ENCODE results near the gene PARP11.
A peak's percentile ranks its signal among the peaks of the same experiment; 100 is the strongest.

Gene PARP11, protein sequence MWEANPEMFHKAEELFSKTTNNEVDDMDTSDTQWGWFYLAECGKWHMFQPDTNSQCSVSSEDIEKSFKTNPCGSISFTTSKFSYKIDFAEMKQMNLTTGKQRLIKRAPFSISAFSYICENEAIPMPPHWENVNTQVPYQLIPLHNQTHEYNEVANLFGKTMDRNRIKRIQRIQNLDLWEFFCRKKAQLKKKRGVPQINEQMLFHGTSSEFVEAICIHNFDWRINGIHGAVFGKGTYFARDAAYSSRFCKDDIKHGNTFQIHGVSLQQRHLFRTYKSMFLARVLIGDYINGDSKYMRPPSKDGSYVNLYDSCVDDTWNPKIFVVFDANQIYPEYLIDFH

DNA sequence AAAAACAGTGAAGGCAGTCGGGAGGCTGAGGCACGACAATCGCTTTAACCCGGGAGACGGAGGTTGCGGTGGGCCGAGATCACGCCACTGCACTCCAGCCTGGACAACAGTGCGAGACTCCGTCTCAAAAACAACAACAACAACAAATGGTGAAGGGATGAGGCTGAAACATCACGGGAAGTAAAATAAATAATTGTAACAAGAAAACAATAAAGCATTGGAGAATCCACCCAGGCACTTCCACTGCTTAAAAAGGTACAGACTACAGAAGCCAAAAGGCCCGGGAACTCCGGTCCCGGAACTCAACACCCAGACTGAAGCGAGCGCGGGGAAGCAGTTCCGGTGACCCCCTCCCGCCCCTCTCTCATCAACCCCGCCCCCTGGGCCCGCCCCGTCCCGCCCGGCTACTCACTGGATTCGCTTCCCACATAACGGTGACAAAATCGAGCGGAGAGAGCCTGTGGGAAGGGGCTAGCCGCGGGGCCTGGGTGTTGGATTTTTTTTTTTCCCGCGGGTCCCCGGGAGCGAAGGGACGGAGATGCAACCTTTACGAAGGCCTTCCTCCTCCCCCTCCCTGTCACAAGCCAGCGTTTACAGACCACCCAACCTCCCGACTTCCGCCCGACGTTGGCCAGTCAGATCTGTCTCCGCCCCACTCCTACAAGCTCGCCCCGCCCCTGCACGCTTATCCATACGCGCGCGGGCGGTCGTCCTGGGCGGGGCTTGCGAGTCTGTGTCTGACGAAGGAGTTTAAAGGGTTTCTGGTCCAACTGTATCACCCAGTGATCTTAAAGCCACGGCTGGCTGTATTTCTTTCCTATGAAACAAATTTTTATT, at the start of gene PARP11:
TSS of gene PARP11 (minus strand) at position 600 of the 837 bp plus-strand sequence. CDS start at position 430, 170 bp downstream.
- peak; percentile 97 for DNase-seq (ENCODE audit: low read depth)

DNA sequence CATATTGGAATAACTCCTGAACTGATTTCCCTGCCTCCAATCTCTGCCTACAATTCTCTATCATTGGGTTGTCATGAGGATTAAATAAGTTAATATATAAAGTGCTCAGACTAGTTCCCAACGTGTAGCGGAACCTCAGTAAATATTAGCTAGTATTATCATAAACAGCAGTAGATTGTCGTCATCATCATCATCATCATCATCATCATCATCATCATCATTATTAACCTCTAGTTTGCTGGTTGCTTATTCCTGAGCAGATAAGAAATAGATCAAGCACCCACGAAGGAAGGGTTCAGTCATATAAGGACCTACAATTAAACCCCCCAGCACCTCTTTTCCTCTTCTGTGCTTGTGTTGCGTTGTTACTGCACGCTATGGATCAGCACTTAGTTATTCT, 48.8 kb upstream of the PARP11 start:
- DNase-seq (ENCODE audit: low read depth): no peak

DNA sequence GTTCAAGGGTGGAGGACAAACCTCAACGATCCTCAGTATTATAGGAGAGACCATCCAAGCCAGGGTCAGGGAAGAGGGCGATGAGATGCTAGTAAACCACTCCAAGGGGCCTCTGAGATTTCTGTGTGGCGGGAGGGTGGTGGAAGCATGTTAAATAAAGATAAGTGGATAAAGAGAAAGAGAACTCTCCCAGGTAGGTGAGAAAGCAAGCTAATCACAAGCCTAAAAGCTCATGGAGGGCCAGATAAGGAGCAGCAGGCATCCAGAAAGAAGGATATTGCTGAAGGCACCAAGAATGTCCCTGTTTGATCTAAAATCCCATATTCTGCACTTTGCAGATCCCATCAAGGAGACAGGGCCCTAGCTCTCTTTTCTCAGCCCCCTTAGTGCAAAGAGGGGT, 48.3 kb upstream of the PARP11 start:
- DNase-seq (ENCODE audit: low read depth): no peak

DNA sequence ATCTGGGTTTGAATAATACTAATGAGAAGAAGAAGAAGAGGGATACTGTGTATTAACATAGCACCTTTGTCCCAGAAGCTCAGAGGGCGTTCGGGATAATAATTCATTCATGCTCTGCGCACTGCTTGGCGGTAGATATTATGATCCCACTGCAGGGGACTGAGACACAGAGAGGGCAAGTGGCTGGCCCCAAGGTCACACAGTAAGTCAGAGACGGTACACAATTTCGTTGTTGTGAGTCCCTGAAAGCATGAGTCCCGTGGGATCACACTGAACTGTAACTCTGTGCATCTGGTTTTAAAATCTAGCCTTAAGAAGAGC, 47.9 kb upstream of the PARP11 start:
- no peak for DNase-seq (ENCODE audit: low read depth)

DNA sequence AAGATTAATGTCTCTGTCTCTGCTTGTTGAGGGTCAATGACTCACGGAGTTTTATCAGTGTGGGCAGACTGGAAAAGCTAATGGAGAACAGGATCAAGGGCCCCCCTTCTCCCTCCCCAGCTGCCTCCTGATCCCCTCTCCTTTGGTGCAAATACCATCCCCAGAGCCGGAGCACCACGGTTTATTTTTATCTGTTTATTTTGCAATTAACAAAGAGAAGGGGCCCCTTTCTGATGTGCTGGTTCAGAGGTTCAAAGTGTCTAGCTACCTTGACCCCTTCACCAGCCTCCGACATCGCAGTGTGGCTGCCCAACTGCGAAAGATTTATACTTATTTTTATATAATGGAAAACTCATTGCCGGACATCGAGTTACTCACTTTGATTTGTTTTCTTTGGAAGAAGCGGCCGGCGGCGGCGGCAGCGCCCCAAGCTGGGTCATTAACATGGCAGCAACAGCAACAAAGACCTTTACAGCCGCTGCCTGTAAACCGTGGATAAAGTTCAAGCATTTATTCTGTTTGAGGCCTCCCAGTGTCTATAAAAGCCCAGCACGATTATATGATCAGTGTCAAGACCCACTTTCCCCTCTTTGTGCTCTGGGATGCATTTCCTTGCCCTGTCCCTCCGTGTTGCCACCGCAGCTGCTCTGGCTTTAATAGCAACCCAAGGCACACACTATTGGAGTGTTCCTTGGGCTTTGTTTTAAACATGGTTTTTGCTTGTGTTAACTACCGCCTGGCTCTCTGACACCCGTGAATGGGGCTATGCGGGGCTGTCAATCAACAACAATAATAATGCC, 47.4 kb upstream of the PARP11 start:
- DNase-seq (ENCODE audit: low read depth): no peak

DNA sequence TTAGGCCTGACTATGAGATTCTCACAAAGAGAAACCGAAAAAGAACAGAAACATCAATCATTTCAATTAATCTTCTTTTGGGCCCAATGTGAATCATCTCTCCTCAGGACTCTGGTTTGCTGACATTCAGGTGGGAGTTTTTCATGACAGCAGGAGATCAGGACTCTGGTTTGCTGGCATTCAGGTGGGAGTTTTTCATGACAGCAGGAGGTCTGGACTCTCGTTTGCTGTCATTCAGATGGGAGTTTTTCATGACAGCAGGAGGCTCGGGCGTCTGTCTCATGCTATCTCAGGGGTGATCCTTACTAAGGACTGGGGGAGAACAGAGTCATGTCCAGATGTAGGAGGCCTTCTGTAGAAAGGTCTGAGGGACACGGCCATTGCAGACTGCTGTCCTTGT, 40.1 kb upstream of the PARP11 start:
- no peak for DNase-seq (ENCODE audit: low read depth)

DNA sequence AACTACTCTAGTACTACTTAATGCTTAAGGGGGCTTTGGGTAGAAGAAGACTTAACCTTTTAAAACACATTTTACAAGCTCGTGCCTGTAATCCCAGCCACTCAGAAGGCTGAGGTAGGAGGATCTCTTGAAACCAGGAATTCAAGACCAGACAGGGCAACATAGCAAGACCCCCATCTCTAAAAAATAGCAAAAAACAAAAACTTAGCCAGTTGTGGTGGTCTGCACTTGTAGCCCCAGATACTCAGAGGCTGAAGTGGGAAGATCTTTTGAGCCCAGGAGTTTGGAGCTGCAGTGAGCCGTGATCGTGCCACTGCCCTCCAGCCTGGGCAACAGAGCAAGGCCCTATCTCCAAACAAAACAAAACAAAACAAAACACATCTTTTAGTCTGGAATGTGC, 39.7 kb upstream of the PARP11 start:
- DNase-seq (ENCODE audit: low read depth): no peak

DNA sequence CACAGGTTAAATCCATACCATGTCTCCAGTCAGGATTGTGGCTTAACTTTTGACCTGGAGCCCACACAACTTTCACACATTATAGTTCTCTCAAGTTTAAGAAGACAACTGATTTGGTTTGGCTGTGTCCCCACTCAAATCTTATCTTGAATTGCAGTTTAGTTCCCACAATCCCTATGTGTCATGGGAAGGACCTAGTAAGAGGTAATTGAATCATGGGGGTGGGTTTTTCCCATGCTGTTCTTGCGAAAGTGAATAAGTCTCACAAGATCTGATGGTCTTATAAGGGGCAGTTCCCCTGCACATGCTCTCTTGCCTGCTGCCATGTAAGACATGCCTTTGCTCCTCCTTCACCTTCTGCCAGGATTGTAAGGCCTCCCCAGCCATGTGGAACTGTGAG, 38.2 kb upstream of the PARP11 start:
- DNase-seq (ENCODE audit: low read depth): no peak

DNA sequence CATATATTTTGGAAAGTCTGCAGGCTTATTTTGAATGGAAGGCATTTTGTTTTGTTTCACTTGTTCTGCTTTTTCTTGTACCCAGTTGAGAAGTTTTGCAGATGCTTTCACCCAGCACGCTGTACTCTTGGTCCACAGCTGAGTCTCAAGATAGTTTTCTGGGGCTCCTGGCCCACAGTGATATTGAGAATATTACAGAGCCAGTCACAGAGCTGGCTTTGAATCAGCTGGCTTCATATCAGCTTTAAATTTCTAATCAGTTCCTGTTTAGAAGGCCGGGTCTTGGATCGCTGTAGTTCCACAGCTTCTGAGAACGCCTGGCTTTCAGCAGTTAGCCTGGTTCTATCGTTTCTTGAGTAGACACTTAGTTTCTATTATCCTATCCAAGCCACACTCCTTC, 32.5 kb upstream of the PARP11 start:
- DNase-seq (ENCODE audit: low read depth): no peak

DNA sequence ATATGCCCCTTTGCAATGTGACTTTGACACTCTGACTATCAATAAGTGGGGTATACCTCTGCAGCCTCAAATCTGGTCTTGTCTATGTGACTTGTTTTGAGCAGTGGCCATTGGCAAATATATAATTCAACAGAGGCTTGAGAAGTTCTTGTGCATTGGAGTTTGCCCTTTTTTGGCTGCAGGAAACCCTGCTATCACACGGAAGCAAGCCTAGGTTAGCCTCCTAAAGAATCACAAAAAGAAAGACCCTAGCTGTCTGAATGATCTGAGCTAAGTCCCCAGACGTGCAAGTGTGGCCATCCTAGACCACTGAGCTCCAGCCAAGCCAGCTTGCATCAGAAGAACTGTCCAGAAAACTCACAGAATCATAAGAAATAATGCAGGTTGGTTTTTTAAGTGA, 31.8 kb upstream of the PARP11 start:
- no peak for DNase-seq (ENCODE audit: low read depth)

DNA sequence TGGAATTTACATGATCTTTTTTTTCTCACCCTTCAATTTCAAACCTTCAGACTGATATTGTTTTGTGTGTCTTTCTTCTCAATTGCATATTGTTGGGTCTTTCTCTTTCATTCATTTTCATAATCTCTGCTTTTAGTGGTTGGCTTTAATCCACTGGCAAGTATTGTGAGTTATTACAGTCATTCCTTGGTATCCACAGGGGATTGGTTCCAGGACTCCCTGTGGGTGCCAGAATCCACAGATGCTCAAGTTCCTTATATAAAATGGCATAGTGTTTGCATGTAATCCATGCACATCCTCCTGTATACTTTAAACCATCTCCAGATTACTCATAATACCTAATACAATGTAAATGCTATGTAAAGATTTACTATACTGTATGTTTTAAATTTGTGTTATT, 29.7 kb upstream of the PARP11 start:
- no peak for DNase-seq (ENCODE audit: low read depth)

DNA sequence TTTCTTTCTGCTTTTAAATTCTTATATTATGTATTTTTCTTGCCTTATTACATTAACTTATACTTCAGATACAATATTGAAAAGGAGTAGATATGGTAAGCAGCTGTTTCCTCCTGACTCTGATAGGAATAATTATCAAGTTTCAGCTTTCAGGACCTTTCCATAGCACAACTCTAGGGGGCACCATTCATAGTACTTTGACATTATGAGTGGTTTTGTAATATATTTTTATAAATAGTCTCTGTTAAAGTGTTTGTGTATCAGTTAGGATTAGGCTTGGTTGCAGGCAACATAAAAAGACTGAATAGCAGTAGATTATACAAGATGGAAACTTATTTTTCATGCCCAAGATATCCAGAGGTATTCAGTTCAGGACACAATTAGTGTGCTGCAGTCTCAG, 27.9 kb upstream of the PARP11 start:
- no peak for DNase-seq (ENCODE audit: low read depth)

DNA sequence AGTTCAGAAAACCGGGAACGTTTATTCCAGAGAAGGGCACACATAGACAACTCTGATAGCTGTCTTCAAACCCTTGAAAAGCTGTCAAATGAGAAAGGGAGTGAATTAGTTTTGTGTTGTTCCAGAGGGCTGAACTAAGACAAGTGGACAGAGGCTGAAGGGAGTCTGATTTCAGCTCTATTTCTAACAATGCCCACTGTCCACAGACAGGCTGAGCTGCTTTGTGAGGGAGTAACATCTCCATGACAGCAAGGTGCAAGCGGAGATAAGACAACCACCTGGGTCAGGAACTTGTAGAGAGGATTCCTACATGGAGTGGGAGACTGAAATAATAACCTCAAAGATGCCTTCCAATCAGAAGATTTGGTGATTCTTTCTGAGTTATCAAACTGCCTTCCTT, 25.6 kb upstream of the PARP11 start:
- no peak for DNase-seq (ENCODE audit: low read depth)

DNA sequence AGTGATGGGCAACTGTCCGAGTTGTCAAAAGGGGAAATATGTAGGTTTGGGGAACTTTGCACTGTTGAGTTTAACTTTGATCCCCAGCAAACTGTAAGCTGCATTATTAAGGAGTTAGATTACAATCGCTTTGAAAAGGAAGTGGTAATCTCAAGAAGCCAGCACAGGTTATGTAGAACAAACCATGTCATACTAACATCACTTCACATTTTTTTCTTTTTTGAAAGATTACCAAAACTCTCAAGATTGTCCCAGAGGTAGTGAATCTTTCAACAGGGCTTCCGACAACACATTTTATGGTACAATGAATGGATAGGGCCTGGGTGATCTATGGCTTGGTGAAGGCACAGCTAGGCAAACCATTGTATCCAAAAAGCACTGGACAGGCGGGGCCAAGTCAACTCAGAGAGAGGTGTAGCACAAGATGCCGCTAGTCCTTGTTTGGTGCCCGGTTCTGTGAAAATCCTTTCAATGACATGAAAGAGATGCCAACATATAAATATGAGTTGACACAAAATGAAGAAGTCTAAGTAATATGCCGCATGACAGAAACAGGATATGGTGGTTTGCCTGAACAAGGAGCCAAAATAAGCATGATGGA, 24.3 kb upstream of the PARP11 start:
- DNase-seq (ENCODE audit: low read depth): no peak

DNA sequence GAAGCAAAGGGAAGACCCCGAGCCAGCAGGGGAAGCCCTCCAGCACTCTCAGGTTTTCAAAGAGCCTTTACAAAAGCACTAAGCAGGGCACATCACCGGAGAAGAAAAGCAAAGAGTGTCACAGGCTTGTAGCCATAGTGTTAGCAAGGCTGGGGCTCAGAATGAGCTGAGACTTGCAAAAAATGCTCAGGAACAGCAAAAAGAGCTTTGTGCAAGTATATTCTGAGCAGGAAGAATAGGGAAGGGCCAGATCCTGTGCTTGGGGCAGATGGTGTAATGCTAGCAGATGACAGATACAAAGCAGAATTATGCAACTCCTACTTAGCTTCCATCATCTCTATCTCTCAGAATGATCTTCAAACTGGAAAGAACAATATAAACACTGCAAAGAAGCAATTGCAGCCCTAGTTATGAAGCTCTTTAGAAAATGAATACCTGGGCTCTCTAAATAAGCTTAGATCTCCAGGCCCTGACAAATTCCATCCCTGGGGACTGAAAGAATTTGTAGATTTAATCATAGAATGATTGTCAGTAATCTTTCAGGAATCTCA, 23.7 kb upstream of the PARP11 start:
- DNase-seq (ENCODE audit: low read depth): no peak

DNA sequence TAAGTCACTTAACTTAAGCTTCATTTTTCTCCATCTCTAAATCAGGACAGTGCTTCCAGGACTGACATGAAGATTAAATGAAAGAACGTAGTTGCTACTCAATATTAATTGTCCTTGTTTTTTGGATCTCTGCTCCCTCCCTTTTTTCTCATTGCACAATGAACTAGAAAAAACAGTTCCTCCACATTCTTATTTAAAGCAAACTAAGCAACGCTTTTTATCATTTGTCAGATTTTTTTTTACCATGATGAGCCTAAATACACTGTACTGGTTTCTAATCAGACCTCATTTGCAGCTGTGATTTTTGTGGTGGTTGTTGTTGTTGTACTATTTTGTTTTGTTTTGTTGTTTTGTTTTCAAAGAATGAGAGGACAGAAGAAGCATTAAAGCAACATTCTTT, 23.2 kb upstream of the PARP11 start:
- DNase-seq (ENCODE audit: low read depth): no peak

DNA sequence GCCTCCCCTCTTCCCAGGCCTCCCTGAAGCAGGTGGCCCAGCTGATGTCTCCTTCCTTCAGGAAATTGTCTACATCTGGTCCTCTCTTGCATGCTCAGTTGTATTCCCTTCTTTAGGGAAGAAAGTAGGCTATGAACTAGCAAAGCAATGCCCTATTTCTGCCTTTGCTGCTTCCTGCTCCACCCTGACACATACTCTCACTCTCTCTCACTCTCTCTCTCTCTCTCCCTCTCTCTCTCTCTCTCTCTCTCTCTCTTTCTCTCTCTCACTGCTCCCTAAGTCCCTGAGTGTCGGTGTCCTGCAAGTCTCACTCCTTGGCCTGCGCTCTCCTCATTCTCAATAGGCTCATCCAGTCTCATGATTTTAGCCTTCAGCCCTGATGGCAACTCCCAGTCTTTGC, 19.4 kb upstream of the PARP11 start:
- no peak for DNase-seq (ENCODE audit: low read depth)

DNA sequence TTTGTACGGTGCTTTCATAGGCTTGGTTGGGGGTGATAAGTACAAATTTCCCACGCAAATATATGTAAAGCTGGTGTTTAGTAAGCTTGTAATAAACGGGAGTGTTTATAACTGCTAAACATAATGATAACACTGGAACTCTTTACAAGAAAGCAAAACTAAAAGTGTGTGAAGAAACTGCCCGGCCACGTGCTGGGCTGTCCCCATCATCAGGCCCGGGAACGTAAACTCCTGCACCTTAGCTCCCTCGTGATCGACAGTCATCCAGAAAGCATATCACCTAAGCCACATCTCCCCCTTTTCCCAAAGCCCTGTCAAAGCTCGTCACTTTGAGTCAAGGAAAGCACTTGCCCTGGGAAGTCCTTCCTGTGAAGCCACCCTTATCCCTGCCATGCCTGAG, 18.0 kb upstream of the PARP11 start:
- no peak for DNase-seq (ENCODE audit: low read depth)

DNA sequence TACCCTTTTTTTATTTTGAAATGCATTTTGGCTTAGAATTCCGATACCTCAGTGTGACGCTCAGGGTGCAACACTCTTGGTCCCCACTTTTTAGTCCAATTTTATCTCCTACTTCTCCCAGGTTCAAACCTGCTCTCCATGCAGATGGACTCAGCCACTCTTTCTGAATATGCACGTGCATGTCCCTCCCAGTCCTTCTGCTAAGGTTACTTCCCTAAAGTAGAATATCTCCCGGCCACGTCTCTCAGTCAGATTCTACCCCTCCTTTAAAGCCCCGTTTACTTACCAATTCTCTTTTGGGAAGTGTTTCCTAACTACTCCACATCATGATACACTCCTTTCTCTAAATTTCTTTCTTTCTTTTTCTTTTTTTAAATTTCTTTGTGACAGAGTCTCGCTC, 15.5 kb upstream of the PARP11 start:
- no peak for DNase-seq (ENCODE audit: low read depth)

DNA sequence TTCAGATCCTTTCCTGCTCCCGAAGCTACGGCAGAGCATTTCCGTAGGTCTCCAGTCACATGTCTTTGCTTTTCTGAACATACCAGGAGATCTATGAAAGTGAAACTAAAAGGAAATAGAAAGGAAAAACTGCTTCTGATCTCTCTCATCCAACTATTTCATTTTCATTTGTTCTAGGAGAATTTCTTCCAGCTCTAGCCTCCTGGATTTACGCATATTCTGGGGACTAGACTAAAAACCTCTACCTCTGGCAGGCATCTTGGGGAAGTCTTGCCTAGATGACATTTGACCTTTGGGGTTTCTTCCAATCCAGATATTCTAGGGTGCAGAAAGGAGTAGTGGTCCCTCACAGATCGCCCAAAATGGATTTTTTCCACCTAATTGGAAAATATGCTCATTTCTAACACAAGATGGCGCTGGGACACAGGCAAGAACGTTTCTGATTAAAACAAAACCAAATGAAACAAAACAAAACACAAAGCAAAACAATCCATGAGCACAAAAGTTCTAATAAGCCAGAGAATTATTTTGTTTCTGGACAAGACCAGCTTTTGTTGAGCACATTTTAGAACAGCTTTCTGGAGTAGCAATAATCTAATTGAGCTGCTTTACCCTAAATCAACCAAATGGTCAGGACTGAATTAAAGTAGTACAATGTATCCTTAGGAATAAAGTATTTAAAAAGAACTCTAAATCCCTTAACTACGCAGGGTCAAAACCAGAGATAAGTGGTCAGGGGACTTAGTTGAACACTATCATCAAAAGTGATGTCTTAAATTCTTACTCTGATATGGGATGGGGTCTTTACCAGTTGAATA, 12.3 kb upstream of the PARP11 start:
- peak; percentile 31 for DNase-seq (ENCODE audit: low read depth)

DNA sequence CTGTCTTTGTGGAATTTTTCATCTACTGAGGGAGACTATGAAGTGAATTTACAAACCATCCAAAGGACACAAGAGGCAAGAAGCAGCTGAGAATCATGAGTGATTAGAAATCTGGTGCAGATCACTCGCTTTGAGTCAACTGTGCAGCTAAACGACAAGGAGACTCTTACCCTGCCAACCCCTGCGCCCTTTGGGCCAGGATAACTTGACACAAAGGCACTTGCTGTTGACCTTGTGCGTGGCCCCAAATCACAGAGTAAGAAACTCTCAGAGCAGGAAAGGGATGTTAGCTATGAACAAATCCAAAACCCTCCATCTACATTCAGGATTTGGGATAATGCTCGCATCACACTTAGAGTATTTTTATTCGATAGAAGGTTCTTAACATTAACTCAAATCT, 11.5 kb upstream of the PARP11 start:
- DNase-seq (ENCODE audit: low read depth): no peak
